ENCODE data around the gene RAMACL.

The RAMACL gene

GRCh38 chr6:166600931-166601330 lies 14.5 kb upstream of the RAMACL start:
- no peak for DNase-seq (ENCODE audit: low spot score)
- TF ChIP-seq CTCF (IDR thresholded peaks at IDR 0.05; ENCODE audit: extremely low read depth, missing control alignments): no peak

- no peak for TF ChIP-seq CTCF (IDR thresholded peaks at IDR 0.05; ENCODE audit: extremely low read depth, missing control alignments)
- DNase-seq (ENCODE audit: low spot score): no peak
Measured at GRCh38 chr6:166599205-166599604, 12.7 kb upstream of the RAMACL start.

- TF ChIP-seq CTCF (IDR thresholded peaks at IDR 0.05; ENCODE audit: extremely low read depth, missing control alignments): no peak
Measured at GRCh38 chr6:166598441-166599138, 12.1 kb upstream of the RAMACL start.

GRCh38 chr6:166597711-166598440 lies 11.4 kb upstream of the RAMACL start:
- TF ChIP-seq CTCF (IDR thresholded peaks at IDR 0.05; ENCODE audit: extremely low read depth, missing control alignments): no peak
- no peak for DNase-seq (ENCODE audit: low spot score)

More at GRCh38 chr6:166598441-166599138, 12.1 kb upstream of the RAMACL start:
- no peak for DNase-seq (ENCODE audit: low spot score)

GRCh38 chr6:166596776-166597507 lies 10.5 kb upstream of the RAMACL start:
- DNase-seq (ENCODE audit: low spot score): no peak
- no peak for TF ChIP-seq CTCF (IDR thresholded peaks at IDR 0.05; ENCODE audit: extremely low read depth, missing control alignments)

GRCh38 chr6:166595949-166596348 lies 9.5 kb upstream of the RAMACL start:
- no peak for TF ChIP-seq CTCF (IDR thresholded peaks at IDR 0.05; ENCODE audit: extremely low read depth, missing control alignments)
- no peak for DNase-seq (ENCODE audit: low spot score)
